Gastrocnemius medialis (tissue), 4 donors: ENCODE results near the gene C19orf25. TPM values are rescaled to one million over a fixed set of nuclear protein-coding genes. Genes with fewer than 3 reads are reported as not detected.

ENCODE experiments used
- ATAC-seq, 2 donors: fragments of 150-250 bp; one replicate each; pipeline ENCODE4 v1.9.1; 2016
- DNase-seq, 2 donors: peaks; one replicate each; pipeline ENCODE4 v3.0.0-alpha.2; 2019
- H3K27ac ChIP-seq, 4 donors: fragments of 200-600 bp; sonication (generic); 1 replicate in 1 of 4; 2 replicates in 3 of 4; pipeline ENCODE4 v1.5.1; 2016 to 2018; ENCODE audit warnings: mild to moderate bottlenecking in 2 of 4, moderate library complexity in 1 of 4
- H3K27me3 ChIP-seq, 3 donors: fragments of 200-600 bp; sonication (generic) in 2 of 3; 1 replicate in 1 of 3; 2 replicates in 2 of 3; pipeline versions ENCODE4 v1.5.1 to v1.6.0; 2016 to 2019; ENCODE audit warnings: mild to moderate bottlenecking in 1 of 3, moderate library complexity in 1 of 3
- H3K36me3 ChIP-seq, 2 donors: fragments of 200-600 bp; sonication (generic) in 1 of 2; one replicate each; pipeline ENCODE4 v1.5.1; 2017 to 2018
- H3K4me1 ChIP-seq, 2 donors: fragments of 200-600 bp; sonication (generic) in 1 of 2; one replicate each; pipeline ENCODE4 v1.5.1; 2016 to 2017; ENCODE audit warnings: mild to moderate bottlenecking in 2 of 2
- H3K4me3 ChIP-seq, 4 donors: fragments of 200-600 bp; sonication (generic) in 3 of 4; 1 replicate in 1 of 4; 2 replicates in 3 of 4; pipeline ENCODE4 v1.5.1; 2016 to 2019; ENCODE audit warnings: mild to moderate bottlenecking in 2 of 4
- H3K9me3 ChIP-seq, 3 donors: fragments of 200-600 bp; sonication (generic) in 2 of 3; 1 replicate in 1 of 3; 2 replicates in 2 of 3; pipeline ENCODE4 v1.5.1; 2016 to 2019
- POLR2A ChIP-seq, 2 donors: fragments of 450-650 bp; IDR thresholded peaks; one replicate each; pipeline ENCODE4 v1.6.1; 2017; ENCODE audit warnings: antibody characterized with exemption in 2 of 2, mild to moderate bottlenecking in 2 of 2, moderate library complexity in 2 of 2
- in situ Hi-C, 4 donors: fragments of 200-750 bp; cut with MboI; loops; one replicate each; pipeline versions ENCODE4 v1.15.0 to v1.8.0; 2017; ENCODE audit warnings: low sequenced_read_pairs in 4 of 4
- intact Hi-C: fragments of 100-400 bp; cut with DNase I; formaldehyde crosslinking; loops from one replicate; pipeline ENCODE4 v1.15.1; 2023; ENCODE audit warnings: low total_unique reads
- total RNA-seq, 4 donors: library from RNA; depleted of rRNA; stranded (reverse); fragments of >200 nt; gene quantifications; one replicate each; pipeline versions ENCODE4 v1.1.0 to v1.2.3, GENCODE V29; 2016
- TF ChIP-seq, protein P1 (sequence below), 5 experiments: fragments of 450-650 bp in 3 of 5; fragments of 200-600 bp in 2 of 5; sonication (generic) in 2 of 5; IDR thresholded peaks in 4 of 5; conservative IDR thresholded peaks in 1 of 5; 1 replicate in 4 of 5; 2 replicates in 1 of 5; pipeline ENCODE4 v1.5.1; 2016 to 2019; ENCODE audit warnings: antibody characterized with exemption in 5 of 5, mild to moderate bottlenecking in 3 of 5, moderate library complexity in 3 of 5

The C19orf25 gene
- total RNA-seq, 4 donors from 2014 or later: 18.7 to 25.7 (median 19.9) TPM

DNA sequence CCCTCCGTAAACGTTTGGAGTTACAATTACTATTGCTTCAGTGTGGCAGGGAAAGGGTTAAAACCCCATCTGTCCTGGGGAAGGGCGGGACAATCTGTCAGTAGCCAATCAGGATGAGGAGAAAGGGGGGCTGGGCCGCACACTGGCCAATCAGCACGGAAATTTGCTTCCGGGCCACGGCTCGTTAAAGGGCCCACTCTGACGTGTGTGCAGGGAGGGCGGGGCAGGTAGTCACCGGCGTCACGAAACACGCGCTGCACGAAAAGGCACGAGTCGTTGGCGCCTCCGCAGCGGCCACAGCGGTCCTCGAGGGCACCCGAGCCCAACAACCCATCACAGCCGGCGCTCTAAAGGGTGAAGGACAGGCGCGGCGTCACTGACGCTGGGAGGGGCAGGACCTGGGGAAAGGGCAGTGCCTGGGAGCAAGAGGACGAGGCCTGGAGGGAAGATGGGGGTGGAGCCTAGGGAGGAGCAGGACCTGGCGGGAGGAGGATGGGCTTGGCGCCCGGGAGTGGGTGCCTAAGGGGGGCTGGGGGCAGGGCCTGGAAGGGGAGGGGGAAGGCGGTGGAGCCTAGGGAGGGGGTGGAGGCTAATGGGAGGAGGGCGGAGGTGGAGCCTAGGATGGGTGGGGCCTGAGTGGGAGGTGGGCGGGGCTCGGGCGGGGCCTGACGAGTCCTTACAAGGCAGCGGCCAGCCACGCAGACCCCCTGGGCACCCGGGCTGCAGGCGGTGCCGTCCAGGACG is 28.9 kb upstream of the C19orf25 start:
- Histone ChIP-seq H3K4me1 (peaks cover 4 to 27% of the 10 kb centered on the region in 2 donors), H3K27me3 (peaks cover 0 to 4% (median 2%) of the 10 kb centered on the region in 3 donors)
- intact Hi-C loops: loop anchor here (1.0 to 2.0 kb wide), 2 partner anchors 17 to 29 kb away; partner anchors contain the start of genes C19orf25, PCSK4 and REEP6

DNA sequence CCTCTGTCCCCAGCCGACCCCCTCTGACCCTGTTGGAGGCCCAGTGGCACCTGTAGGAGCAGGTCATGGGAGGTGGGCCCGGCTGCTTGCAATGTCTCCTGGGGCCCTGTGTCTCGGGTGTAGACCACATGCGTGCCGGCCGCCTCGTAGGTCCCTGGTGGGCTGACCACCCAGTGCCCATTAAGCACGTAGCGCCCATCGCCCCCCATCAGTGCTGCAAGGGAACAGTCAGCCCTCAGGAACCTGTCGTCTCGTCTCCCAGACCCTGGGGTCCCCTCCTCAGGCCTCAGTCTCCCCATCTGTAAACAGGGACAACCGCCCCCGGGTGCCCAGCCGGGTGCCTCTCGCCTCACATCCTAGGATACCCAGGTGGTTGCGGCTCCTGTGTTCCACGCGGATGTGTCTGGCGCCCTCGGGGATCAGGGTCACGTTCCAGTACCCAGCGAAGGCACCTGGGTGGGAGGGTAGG is 28.2 kb upstream of the C19orf25 start:
- H3K4me1 ChIP-seq: peaks cover 4 to 27% of the 10 kb centered on the region in 2 donors
- H3K27me3 ChIP-seq: peaks cover 0 to 7% (median 5%) of the 10 kb centered on the region in 3 donors
- intact Hi-C loops: loop anchor here (1.0 kb wide), 1 partner anchor 28 kb away; the partner anchor contains the start of gene C19orf25
- no peaks in the 10 kb centered on the region for H3K36me3 ChIP-seq
- ATAC-seq: no peak
- in situ Hi-C loops: no loop called here
- H3K27ac ChIP-seq: peak overlapping the region; percentile 82 to 99 (median 92)
- H3K4me3 ChIP-seq: peak overlapping the region in 3 of 4 donors; percentile 42 to 61 (median 57)
- TF ChIP-seq POLR2A (IDR thresholded peaks at IDR 0.05): no peak
- TF ChIP-seq, protein P1, sequence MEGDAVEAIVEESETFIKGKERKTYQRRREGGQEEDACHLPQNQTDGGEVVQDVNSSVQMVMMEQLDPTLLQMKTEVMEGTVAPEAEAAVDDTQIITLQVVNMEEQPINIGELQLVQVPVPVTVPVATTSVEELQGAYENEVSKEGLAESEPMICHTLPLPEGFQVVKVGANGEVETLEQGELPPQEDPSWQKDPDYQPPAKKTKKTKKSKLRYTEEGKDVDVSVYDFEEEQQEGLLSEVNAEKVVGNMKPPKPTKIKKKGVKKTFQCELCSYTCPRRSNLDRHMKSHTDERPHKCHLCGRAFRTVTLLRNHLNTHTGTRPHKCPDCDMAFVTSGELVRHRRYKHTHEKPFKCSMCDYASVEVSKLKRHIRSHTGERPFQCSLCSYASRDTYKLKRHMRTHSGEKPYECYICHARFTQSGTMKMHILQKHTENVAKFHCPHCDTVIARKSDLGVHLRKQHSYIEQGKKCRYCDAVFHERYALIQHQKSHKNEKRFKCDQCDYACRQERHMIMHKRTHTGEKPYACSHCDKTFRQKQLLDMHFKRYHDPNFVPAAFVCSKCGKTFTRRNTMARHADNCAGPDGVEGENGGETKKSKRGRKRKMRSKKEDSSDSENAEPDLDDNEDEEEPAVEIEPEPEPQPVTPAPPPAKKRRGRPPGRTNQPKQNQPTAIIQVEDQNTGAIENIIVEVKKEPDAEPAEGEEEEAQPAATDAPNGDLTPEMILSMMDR (IDR thresholded peaks at IDR 0.05 in 4 of 5, conservative IDR thresholded peaks at IDR 0.05 in 1 of 5): no peak
- no peak for DNase-seq
- H3K9me3 ChIP-seq: no peaks in the 10 kb centered on the region

More for the DNA sequence above, 28.9 kb upstream of the C19orf25 start:
- DNase-seq (peak; percentile 91 to 95), ATAC-seq (peak; percentile 95 to 96)
- Histone ChIP-seq H3K36me3 (no peaks in the 10 kb centered on the region), H3K9me3 (no peaks in the 10 kb centered on the region), H3K27ac (peak overlapping the region; percentile 82 to 99 (median 92)), H3K4me3 (peak overlapping the region; percentile 42 to 68 (median 59))
- TF ChIP-seq, protein P1 (IDR thresholded peaks at IDR 0.05 in 4 of 5, conservative IDR thresholded peaks at IDR 0.05 in 1 of 5): peak in 1 of 5 experiments; percentile 23
- TF ChIP-seq POLR2A (IDR thresholded peaks at IDR 0.05): peak; percentile 45 to 47
- in situ Hi-C loops: no loop called here

DNA sequence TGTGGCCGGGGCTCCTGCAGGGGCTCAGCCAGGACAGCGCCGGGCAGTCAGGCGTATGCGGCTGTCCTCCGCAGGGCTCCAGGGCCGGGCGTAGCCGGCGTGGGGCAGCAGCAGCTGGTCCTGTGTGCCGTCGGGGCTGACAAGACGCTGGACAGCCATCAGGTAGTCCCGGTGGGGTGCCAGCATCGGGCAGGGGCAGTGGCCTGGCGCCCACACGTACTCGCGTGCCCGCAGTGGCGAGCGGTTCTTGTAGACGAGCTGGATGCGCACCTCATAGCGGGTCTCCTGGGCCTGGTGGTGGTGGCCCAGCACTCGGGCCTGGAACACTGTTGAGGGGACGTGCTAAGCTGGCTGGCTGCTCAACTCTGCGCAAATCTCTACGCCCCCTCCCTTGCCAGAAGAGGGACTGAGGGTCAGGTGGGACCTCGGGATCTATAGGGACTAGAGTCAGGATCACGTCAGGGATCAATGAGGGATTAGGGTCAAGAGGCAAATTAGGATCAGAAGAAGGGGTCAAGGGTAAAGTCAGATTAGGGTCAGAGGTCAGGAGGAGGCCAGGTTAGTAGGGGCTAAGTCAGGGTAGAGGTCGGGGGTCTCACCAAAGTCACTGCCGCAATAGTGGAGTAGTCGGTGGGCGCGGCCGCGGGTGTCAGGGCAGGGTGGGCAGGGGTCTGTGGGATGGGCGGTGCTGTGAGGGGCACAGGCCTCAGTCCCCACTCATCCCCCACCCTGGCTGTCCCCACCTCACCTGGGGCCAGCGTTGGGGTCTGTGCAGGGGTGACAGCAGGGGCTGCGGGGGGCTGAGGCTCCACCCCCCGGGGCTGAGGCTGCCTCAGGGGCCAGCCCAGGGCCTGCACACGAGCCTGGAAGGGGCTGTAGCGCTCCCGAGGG is 27.2 kb upstream of the C19orf25 start:
- Histone ChIP-seq H3K4me3 (no peak overlapping the region), H3K4me1 (peaks cover 4 to 19% of the 10 kb centered on the region in 2 donors), H3K36me3 (no peaks in the 10 kb centered on the region), H3K27me3 (peaks cover 0 to 8% (median 5%) of the 10 kb centered on the region in 3 donors), H3K27ac (peak overlapping the region in 2 of 4 donors; percentile 94 to 99), H3K9me3 (no peaks in the 10 kb centered on the region)
- DNase-seq (no peak), ATAC-seq (no peak)
- in situ Hi-C loops (no loop called here), intact Hi-C loops (no loop called here)
- TF ChIP-seq, protein P1 (IDR thresholded peaks at IDR 0.05 in 4 of 5, conservative IDR thresholded peaks at IDR 0.05 in 1 of 5): no peak
- no peak for TF ChIP-seq POLR2A (IDR thresholded peaks at IDR 0.05)

DNA sequence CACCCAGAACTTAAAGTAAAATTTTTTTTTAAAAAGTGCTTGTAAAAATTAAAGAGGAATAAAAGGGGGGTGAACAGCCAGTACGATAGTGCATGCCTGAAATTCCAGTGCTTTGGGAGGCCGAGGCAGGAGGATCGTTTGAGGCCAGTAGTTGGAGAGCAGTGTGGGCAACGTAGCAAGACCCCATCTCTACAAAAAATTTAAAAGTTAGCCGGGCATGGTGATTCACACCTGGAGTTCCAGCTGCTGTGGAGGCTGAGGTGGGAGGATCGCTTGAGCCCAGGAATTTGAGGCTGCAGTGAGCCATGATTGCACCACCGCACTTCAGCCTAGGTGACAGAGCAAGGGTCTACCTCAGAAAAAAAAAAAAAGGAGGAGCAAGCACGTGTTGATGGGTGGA is 26.0 kb upstream of the C19orf25 start:
- Histone ChIP-seq H3K36me3 (no peaks in the 10 kb centered on the region), H3K27me3 (peaks cover 0 to 11% (median 5%) of the 10 kb centered on the region in 3 donors), H3K4me3 (no peak overlapping the region), H3K4me1 (peaks cover 4 to 15% of the 10 kb centered on the region in 2 donors), H3K9me3 (no peaks in the 10 kb centered on the region), H3K27ac (no peak overlapping the region)
- intact Hi-C loops: no loop called here
- in situ Hi-C loops: no loop called here
- TF ChIP-seq, protein P1 (IDR thresholded peaks at IDR 0.05 in 4 of 5, conservative IDR thresholded peaks at IDR 0.05 in 1 of 5): no peak
- TF ChIP-seq POLR2A (IDR thresholded peaks at IDR 0.05): no peak
- DNase-seq (no peak), ATAC-seq (no peak)
